ENCODE measurements around the gene CNTNAP2. TPM values are rescaled to one million over a fixed set of nuclear protein-coding genes. Genes with fewer than 3 reads are reported as not detected.
"Not testable (repeated sequence)": the region's sequence is repeated elsewhere in the genome, so short reads cannot be mapped to it uniquely, and the experiment has no call there.

The CNTNAP2 gene
- total and polyA plus RNA-seq, 3 donors from 2014 or later = 4.3 to 6.1 (median 4.4) TPM

DNA sequence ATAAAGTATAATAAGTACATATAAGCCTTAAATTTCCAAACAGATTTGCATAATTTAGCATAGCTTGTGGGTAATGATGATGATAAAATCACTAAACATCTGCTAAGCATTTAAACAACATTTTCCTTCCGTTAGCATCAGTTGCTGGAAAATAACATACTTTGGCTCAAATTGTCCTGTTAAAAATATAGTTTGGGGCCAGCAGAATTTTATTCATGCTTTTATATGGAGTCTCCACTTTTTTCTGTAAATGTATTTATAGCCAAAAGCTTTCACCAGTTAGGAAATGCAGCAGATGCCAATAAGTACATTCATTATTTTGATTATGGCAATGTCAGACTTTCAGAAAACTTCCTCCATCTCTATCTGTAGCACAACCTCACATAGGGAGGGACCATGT is 107.2 kb downstream of the CNTNAP2 start:
- no peaks in the 10 kb centered on the region for H3K4me1 ChIP-seq
- intact Hi-C loops (cut with DNase I; ENCODE audit: low total_unique reads) = no loop called here
- no peaks in the 10 kb centered on the region for H3K9me3 ChIP-seq
- no peaks in the 10 kb centered on the region for H3K36me3 ChIP-seq (ENCODE audit: low read depth, missing control alignments)
- H3K27me3 ChIP-seq = no peaks in the 10 kb centered on the region
- no peak overlapping the region for H3K27ac ChIP-seq
- TF ChIP-seq POLR2A (IDR thresholded peaks at IDR 0.05) (no peak), CTCF (IDR thresholded peaks at IDR 0.05) (no peak)
- no peak for DNase-seq
- 55 to 67% methylated on average over 1 of the region's 1 CpG for WGBS, 2 donors
- H3K4me3 ChIP-seq = no peak overlapping the region

GRCh38 chr7:146232604-146233003 is 116.0 kb downstream of the CNTNAP2 start:
- 81 to 89% methylated on average over 2 of the region's 2 CpGs for WGBS, 2 donors
- no peaks in the 10 kb centered on the region for H3K4me1 ChIP-seq

GRCh38 chr7:146235195-146235594 is 118.6 kb downstream of the CNTNAP2 start:
- H3K27ac ChIP-seq = no peak overlapping the region
- H3K36me3 ChIP-seq (ENCODE audit: low read depth, missing control alignments) = no peaks in the 10 kb centered on the region
- no peak overlapping the region for H3K4me3 ChIP-seq
- 28 to 39% methylated on average over 1 of the region's 1 CpG for WGBS, 2 donors
- intact Hi-C loops (cut with DNase I; ENCODE audit: low total_unique reads) = no loop called here
- no peaks in the 10 kb centered on the region for H3K9me3 ChIP-seq
- no peaks in the 10 kb centered on the region for H3K4me1 ChIP-seq
- DNase-seq = no peak
- H3K27me3 ChIP-seq = no peaks in the 10 kb centered on the region
- TF ChIP-seq CTCF (IDR thresholded peaks at IDR 0.05) (no peak), POLR2A (IDR thresholded peaks at IDR 0.05) (no peak)

More at GRCh38 chr7:146232604-146233003, 116.0 kb downstream of the CNTNAP2 start:
- intact Hi-C loops (cut with DNase I; ENCODE audit: low total_unique reads) = no loop called here
- no peaks in the 10 kb centered on the region for H3K36me3 ChIP-seq (ENCODE audit: low read depth, missing control alignments)
- H3K9me3 ChIP-seq = no peaks in the 10 kb centered on the region
- no peak for DNase-seq
- no peak overlapping the region for H3K27ac ChIP-seq
- no peaks in the 10 kb centered on the region for H3K27me3 ChIP-seq
- no peak overlapping the region for H3K4me3 ChIP-seq
- TF ChIP-seq CTCF (IDR thresholded peaks at IDR 0.05) = no peak
- TF ChIP-seq POLR2A (IDR thresholded peaks at IDR 0.05) = no peak

- no peak overlapping the region for H3K27ac ChIP-seq
- no peaks in the 10 kb centered on the region for H3K4me1 ChIP-seq
- no peak overlapping the region for H3K4me3 ChIP-seq
- H3K9me3 ChIP-seq = no peaks in the 10 kb centered on the region
- no peaks in the 10 kb centered on the region for H3K36me3 ChIP-seq (ENCODE audit: low read depth, missing control alignments)
- no peak for DNase-seq
- TF ChIP-seq POLR2A (IDR thresholded peaks at IDR 0.05) = no peak
- TF ChIP-seq CTCF (IDR thresholded peaks at IDR 0.05) = no peak
- no peaks in the 10 kb centered on the region for H3K27me3 ChIP-seq
- intact Hi-C loops (cut with DNase I; ENCODE audit: low total_unique reads) = no loop called here
Observed at GRCh38 chr7:146242661-146243060, 126.1 kb downstream of the CNTNAP2 start.

GRCh38 chr7:146247991-146248390 is 131.4 kb downstream of the CNTNAP2 start:
- H3K4me3 ChIP-seq; H3K4me1 ChIP-seq; DNase-seq; H3K36me3 ChIP-seq (ENCODE audit: low read depth, missing control alignments); H3K9me3 ChIP-seq; H3K27ac ChIP-seq; intact Hi-C loops (cut with DNase I; ENCODE audit: low total_unique reads); H3K27me3 ChIP-seq: not testable (repeated sequence)
- 34 to 38% methylated on average over 15 of the region's 15 CpGs for WGBS, 2 donors

DNA sequence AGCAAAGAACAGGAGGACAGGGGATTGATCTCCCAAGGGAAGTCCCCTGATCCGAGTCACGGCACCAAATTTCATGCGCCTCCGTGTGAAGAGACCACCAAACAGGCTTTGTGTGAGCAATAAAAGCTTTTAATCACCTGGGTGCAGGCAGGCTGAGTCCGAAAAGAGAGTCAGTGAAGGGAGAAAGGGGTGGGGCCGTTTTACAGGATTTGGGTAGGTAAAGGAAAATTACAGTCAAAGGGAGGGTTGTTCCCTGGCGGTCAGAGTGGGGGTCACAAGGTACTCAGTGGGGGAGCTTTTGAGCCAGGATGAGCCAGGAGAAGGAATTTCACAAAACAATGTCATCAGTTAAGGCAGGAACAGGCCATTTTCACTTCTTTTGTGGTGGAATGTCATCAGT is 132.1 kb downstream of the CNTNAP2 start:
- H3K9me3 ChIP-seq; H3K36me3 ChIP-seq (ENCODE audit: low read depth, missing control alignments); H3K27ac ChIP-seq; DNase-seq; H3K4me3 ChIP-seq; H3K27me3 ChIP-seq; H3K4me1 ChIP-seq; intact Hi-C loops (cut with DNase I; ENCODE audit: low total_unique reads): not testable (repeated sequence)
- whole genome bisulfite sequencing, 2 donors = 39 to 49% methylated on average over 7 of the region's 7 CpGs

Measured in testis (tissue), 3 donors.